ENCODE results near the gene RERE.
"Not testable (repeated sequence)": the region's sequence is repeated elsewhere in the genome, so short reads cannot be mapped to it uniquely, and the experiment has no call there.

RERE gene

DNA sequence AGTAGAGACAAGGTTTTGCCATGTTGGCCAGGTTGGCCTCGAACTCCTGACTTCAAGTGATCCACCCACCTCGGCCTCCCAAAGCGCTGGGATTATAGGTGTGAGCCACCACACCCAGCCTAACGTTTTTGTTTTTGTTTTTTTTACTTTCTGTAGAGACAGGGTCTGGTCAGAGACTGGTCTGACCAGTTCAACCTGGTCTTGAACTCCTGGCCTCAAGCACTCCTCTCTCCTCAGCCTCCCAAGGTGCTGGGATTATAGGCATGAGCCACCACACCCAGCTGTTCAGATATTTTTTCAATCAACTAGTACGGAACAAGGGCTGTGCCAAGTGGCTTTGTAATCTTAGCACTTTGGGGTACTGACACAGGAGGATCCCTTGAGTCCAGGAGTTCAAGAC is 209.5 kb downstream of the RERE start:
- intact Hi-C loops (cut with DNase I) = no loop called here
- DNase-seq = no peak

GRCh38 chr1:8604041-8604945 is 213.1 kb downstream of the RERE start:
- no peak for DNase-seq
- intact Hi-C loops (cut with DNase I) = no loop called here

- DNase-seq = no peak
- intact Hi-C loops (cut with DNase I) = no loop called here
These were observed 214.2 kb downstream of the RERE start for GRCh38 chr1:8603220-8603616.

- DNase-seq = peak in 10 of 42 donors; percentile 16 to 53 (median 26)
- intact Hi-C loops (cut with DNase I) = no loop called here
These were observed 214.8 kb downstream of the RERE start for GRCh38 chr1:8602471-8603219.

DNA sequence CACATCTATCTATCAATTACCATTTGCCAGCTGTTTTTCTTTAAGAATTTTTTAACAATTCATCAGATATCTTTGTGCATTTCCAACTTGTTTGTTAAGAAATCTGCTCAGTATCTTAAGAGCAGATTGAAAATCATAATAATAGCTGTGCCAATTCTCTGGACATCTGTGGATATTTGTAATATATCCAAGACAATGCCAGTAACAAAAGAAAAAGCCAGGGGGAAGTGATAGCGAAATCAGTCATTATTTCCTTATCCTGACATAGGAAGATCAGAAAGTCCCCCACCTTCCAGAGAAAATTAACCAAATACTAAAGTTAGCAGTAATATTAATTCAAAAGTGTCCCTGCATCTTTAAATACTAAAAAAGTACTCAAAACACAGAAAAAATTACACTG is 217.1 kb downstream of the RERE start:
- DNase-seq = no peak
- intact Hi-C loops (cut with DNase I) = no loop called here

DNA sequence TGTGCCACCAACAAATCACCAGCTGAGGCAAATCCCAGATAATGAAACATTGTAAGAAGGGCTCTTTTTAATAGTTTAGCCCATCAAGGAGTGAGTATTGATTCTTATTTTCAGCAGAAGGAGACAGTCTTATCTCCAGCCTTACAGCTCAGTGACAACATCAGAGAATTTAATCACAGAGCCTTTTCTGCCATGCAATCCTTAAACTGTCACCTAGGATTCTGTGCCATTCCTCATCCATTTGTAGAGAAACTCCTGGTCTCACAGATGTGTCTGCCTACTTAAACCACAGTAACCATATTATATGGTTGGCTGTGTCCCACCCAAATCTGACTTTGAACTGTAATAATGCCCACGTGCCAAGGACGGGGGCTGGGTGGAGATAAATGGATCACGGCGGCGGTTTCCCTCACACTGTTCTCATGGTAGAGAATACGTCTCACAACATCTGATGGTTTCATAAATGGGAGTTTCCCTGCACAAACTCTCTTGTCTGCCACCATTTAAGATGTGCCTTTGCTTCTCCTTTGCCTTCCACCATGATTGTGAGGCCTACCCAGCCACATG is 217.7 kb downstream of the RERE start:
- intact Hi-C loops (cut with DNase I) = no loop called here
- DNase-seq = no peak

- intact Hi-C loops (cut with DNase I) = no loop called here
- peak in 20 of 42 donors; percentile 8 to 55 (median 30) for DNase-seq
These were observed 218.7 kb downstream of the RERE start for GRCh38 chr1:8598783-8599182.

- intact Hi-C loops (cut with DNase I) = no loop called here
- DNase-seq = peak in 40 of 42 donors; percentile 21 to 86 (median 63)
These were observed 219.2 kb downstream of the RERE start for GRCh38 chr1:8598060-8598724.

- DNase-seq = no peak
- intact Hi-C loops (cut with DNase I) = no loop called here
These were observed 220.0 kb downstream of the RERE start for GRCh38 chr1:8597455-8597854.

GRCh38 chr1:8595941-8596340 is 221.5 kb downstream of the RERE start:
- DNase-seq = no peak
- intact Hi-C loops (cut with DNase I) = no loop called here

DNA sequence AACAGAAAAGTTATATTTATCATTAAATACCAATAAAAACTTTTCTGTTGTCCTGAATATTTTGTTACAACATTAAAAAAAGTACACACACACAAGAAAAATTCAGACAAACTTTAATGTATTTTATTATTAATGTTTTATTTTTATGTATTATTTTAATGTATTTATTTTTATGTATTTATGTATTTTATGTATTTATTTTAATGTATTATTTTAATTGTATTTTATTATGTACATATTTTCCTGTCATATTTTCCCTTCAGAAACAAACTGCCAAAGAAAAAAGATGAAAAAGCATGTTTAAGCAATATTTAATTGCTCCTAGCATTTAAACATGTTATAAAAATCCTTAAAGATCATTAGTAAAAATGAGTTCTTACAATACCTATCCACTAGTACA is 222.1 kb downstream of the RERE start:
- DNase-seq = no peak
- intact Hi-C loops (cut with DNase I) = no loop called here

DNA sequence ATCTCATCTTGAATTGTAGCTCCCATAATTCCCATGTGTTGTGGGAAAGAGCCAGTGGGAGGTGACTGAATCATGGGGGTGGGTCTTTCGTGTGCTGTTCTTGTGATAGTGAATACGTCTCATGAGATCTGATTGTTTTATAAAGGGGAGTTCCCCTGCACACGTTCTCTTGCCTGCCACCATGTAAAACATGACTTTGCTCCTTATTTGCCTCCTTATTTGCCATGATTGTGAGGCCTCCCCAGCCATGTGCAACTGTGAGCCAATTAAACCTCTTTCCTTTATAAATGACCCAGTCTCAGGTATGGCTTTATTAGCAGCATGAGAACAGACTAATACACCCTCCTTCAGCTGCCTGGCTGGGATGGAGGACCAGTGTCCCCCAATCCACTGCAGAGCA is 224.1 kb downstream of the RERE start:
- intact Hi-C loops (cut with DNase I); DNase-seq: not testable (repeated sequence)

- intact Hi-C loops (cut with DNase I) = no loop called here
- DNase-seq = no peak
These were observed 225.9 kb downstream of the RERE start for GRCh38 chr1:8591569-8591968.

GRCh38 chr1:8590721-8591351 is 226.6 kb downstream of the RERE start:
- peak in 38 of 42 donors; percentile 10 to 82 (median 57) for DNase-seq
- intact Hi-C loops (cut with DNase I) = no loop called here

GRCh38 chr1:8589571-8589970 is 227.9 kb downstream of the RERE start:
- intact Hi-C loops (cut with DNase I) = no loop called here
- DNase-seq = no peak

GRCh38 chr1:8587784-8588183 is 229.7 kb downstream of the RERE start:
- no peak for DNase-seq
- intact Hi-C loops (cut with DNase I) = no loop called here

- DNase-seq = no peak
- intact Hi-C loops (cut with DNase I) = no loop called here
These were observed 231.0 kb downstream of the RERE start for GRCh38 chr1:8586438-8586837.

DNA sequence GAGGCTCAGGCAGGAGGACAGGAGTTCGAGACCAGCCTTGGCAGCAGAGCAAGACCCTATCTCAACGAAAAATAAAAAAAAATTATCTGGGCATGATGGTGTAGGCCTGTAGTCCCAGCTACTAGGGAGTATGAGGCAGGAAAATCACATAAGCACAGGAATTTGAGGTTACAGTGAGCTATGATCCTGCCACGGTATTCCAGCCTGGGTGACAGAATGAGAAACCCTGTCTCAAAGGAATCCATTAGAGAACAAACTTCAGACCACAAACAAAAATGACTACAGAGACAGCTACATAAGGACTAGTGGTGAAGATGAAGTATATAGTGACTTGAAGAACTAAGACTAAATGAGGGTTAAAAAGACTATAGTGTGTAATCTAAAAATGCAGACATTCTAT is 233.1 kb downstream of the RERE start:
- intact Hi-C loops (cut with DNase I) = no loop called here
- no peak for DNase-seq

GRCh38 chr1:8583031-8583430 is 234.4 kb downstream of the RERE start:
- no peak for DNase-seq
- intact Hi-C loops (cut with DNase I) = no loop called here

All from head of caudate nucleus (tissue), 42 donors.